OCI-LY7 (cell line): Measurements from ENCODE around the gene KIF26A. TPM values are rescaled to one million over a fixed set of nuclear protein-coding genes. Genes with fewer than 3 reads are reported as not detected.

Source experiments
- BruUV-seq: library from RNA; stranded (reverse); fragments of 400-500 nt; replicated peaks from 2 replicates; lab custom pipeline; 2021; lab: Mats Ljungman, UMichigan
- CTCF ChIA-PET: fragments of 300-600 bp; sonication (Branson Sonifier 250); formaldehyde crosslinking; loops from one replicate; lab custom pipeline; 2022; ENCODE audit warnings: antibody characterized with exemption; ENCODE audit not compliant: unreplicated experiment; lab: Charles Lee
- POLR2A ChIA-PET: fragments of 300-600 bp; sonication (Branson Sonifier 250); formaldehyde crosslinking; loops from one replicate; lab custom pipeline; 2022; ENCODE audit warnings: antibody characterized with exemption; lab: Charles Lee
- DNase-seq: peaks from one replicate; pipeline ENCODE4 v3.0.0-alpha.2; 2015; ENCODE audit warnings: low spot score
- H2AFZ ChIP-seq: fragments of 200-600 bp; sonication (generic), shearing (Covaris generic); 2 replicates; pipeline ENCODE4 v1.6.1; 2014; ENCODE audit warnings: mild to moderate bottlenecking, antibody characterized with exemption, low read length, moderate library complexity
- H3K27ac ChIP-seq: fragments of 200-600 bp; sonication (generic); 2 replicates; pipeline ENCODE4 v1.5.1; 2014; ENCODE audit warnings: mixed run types, low read depth, mild to moderate bottlenecking, moderate library complexity, low read length, inconsistent platforms; ENCODE audit not compliant: poor library complexity, severe bottlenecking
- H3K36me3 ChIP-seq: fragments of 200-600 bp; sonication (generic); 2 replicates; pipeline ENCODE4 v1.6.1; 2014; ENCODE audit warnings: mild to moderate bottlenecking, antibody characterized with exemption, low read length, moderate library complexity, mixed read lengths; ENCODE audit not compliant: insufficient read depth
- H3K4me1 ChIP-seq: fragments of 200-600 bp; sonication (generic); 2 replicates; pipeline ENCODE4 v1.5.1; 2014; ENCODE audit warnings: mild to moderate bottlenecking, low read length; ENCODE audit not compliant: insufficient read depth, poor library complexity, severe bottlenecking
- H3K4me2 ChIP-seq: fragments of 200-600 bp; sonication (generic); 2 replicates; pipeline ENCODE4 v1.6.1; 2014; ENCODE audit warnings: mild to moderate bottlenecking, low read length
- H3K4me3 ChIP-seq: fragments of 200-600 bp; sonication (generic); 2 replicates; pipeline ENCODE4 v1.5.1; 2014; ENCODE audit warnings: mild to moderate bottlenecking, low read depth, low read length; ENCODE audit not compliant: poor library complexity, severe bottlenecking
- H3K79me2 ChIP-seq: fragments of 200-600 bp; sonication (generic); 2 replicates; pipeline ENCODE4 v1.6.1; 2016; ENCODE audit warnings: low read depth, mild to moderate bottlenecking, low read length, moderate library complexity, mixed read lengths; ENCODE audit not compliant: insufficient read depth
- H3K9me2 ChIP-seq: fragments of 200-600 bp; sonication (generic); 2 replicates; pipeline ENCODE4 v1.6.1; 2016; ENCODE audit warnings: mild to moderate bottlenecking, low read length, mixed read lengths; ENCODE audit not compliant: insufficient read depth
- H3K9me3 ChIP-seq: fragments of 200-600 bp; sonication (generic); 2 replicates; pipeline ENCODE4 v1.6.1; 2014; ENCODE audit warnings: mild to moderate bottlenecking, mixed run types, low read length, mixed read lengths
- H4K20me1 ChIP-seq: fragments of 200-600 bp; sonication (generic); 2 replicates; pipeline ENCODE4 v1.6.1; 2014; ENCODE audit warnings: mild to moderate bottlenecking, antibody characterized with exemption, low read length, moderate library complexity, mixed read lengths; ENCODE audit not compliant: insufficient read depth
- EZH2phosphoT487 ChIP-seq: fragments of 200-600 bp; sonication (generic); IDR thresholded peaks from 2 replicates; pipeline ENCODE4 v1.6.1; 2018; ENCODE audit warnings: low read depth, borderline replicate concordance, mild to moderate bottlenecking, mixed run types, antibody characterized with exemption, low read length, moderate library complexity, mixed read lengths
- intact Hi-C: fragments of 100-400 bp; cut with micrococcal nuclease; formaldehyde crosslinking; loops from one replicate; pipeline ENCODE4 v1.10.0; 2022; ENCODE audit not compliant: unreplicated experiment
- total RNA-seq, 2 experiments: library from RNA; depleted of rRNA in 1 of 2; stranded (reverse); fragments of >200 nt in 1 of 2; shearing (Covaris generic) in 1 of 2; gene quantifications; 2 replicates each; pipeline ENCODE4 v1.2.3, GENCODE V29; 2014 to 2022
- TF ChIP-seq, protein P1 (sequence below): fragments of 200-600 bp; sonication (generic); conservative IDR thresholded peaks from 2 replicates; pipeline ENCODE4 v1.5.1; 2014; ENCODE audit warnings: mild to moderate bottlenecking, antibody characterized with exemption, low read length, moderate library complexity, mixed read lengths

KIF26A gene
- total RNA-seq, 2 experiments from 2014 or later = not detected

DNA sequence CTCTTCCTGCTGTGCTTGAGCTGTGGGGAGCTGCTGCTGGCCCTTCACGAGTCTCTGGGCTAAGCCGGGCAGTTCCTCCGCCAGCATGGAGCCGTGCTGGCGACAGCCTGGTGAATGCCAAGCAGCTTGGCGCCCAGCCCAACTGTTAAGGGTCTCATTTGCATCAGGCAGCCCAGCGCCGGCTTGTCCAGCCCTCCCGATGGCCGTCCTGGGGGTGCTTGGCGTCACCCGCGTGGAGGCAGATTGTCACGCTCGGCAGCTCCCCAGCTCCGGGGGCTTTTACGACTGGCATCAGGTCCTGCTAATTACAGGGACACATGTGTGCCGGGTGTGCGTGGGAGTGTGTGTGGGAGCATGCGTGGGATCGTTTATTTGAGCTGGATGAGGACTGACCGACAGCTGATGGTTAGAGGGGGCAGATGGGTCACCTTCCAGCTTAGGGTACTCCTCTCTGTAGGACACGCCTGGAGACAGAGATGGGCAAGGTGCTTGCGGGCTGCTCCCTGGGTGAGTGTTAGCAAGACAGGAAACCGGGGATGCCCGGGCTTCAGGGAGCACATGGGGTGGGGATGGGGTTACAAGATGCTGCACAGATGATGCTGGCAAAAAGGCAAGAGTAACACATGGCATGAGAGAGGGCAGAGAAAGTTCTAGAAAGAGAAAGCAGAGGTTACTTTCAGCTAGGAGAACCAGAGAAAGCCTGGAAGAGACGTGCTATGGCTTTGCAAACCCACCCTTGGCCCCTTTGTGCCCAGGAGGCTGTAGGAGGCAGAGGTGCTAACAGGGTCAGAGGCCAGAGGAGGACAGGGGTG, 64.1 kb downstream of the KIF26A start:
- no peak overlapping the region for H2AFZ ChIP-seq
- no peaks in the 10 kb centered on the region for H3K9me3 ChIP-seq
- DNase-seq = no peak
- no peaks in the 10 kb centered on the region for H3K36me3 ChIP-seq
- no peak overlapping the region for H3K27ac ChIP-seq
- TF ChIP-seq EZH2phosphoT487 = no peak
- H4K20me1 ChIP-seq = no peaks in the 10 kb centered on the region
- no TSS peak for BruUV-seq
- no peaks in the 10 kb centered on the region for H3K79me2 ChIP-seq
- no peak overlapping the region for H3K4me2 ChIP-seq
- H3K4me1 ChIP-seq = no peaks in the 10 kb centered on the region
- ChIA-PET POLR2A (no interaction called here), CTCF (no interaction called here)
- H3K4me3 ChIP-seq = no peak overlapping the region
- intact Hi-C loops = no loop called here
- no peaks in the 10 kb centered on the region for H3K9me2 ChIP-seq

DNA sequence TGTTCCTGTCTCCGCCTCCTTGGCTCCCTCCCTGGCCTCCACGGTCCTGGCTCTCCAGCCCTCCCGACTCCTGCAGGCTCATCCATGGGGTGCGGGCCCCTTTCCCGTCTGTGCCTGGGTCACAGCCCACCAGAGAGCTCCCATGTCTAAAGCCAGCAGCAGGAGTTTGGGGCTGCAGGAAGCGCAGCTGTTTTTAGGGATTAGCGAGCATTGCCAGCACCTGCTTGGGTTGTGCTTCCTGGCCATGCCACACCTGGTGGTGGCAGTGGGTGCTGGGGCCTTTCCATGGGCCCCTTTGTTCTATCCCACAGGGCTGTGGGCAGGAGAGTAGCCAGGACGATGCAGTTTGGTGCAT, 64.7 kb downstream of the KIF26A start:
- no peaks in the 10 kb centered on the region for H3K9me2 ChIP-seq
- DNase-seq = no peak
- H3K4me3 ChIP-seq = no peak overlapping the region
- H2AFZ ChIP-seq = no peak overlapping the region
- H3K4me2 ChIP-seq = no peak overlapping the region
- TF ChIP-seq EZH2phosphoT487 = no peak
- TF ChIP-seq, protein P1, sequence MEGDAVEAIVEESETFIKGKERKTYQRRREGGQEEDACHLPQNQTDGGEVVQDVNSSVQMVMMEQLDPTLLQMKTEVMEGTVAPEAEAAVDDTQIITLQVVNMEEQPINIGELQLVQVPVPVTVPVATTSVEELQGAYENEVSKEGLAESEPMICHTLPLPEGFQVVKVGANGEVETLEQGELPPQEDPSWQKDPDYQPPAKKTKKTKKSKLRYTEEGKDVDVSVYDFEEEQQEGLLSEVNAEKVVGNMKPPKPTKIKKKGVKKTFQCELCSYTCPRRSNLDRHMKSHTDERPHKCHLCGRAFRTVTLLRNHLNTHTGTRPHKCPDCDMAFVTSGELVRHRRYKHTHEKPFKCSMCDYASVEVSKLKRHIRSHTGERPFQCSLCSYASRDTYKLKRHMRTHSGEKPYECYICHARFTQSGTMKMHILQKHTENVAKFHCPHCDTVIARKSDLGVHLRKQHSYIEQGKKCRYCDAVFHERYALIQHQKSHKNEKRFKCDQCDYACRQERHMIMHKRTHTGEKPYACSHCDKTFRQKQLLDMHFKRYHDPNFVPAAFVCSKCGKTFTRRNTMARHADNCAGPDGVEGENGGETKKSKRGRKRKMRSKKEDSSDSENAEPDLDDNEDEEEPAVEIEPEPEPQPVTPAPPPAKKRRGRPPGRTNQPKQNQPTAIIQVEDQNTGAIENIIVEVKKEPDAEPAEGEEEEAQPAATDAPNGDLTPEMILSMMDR = no peak
- no peaks in the 10 kb centered on the region for H3K4me1 ChIP-seq
- no peaks in the 10 kb centered on the region for H3K9me3 ChIP-seq
- CTCF ChIA-PET = no interaction called here
- H3K79me2 ChIP-seq = no peaks in the 10 kb centered on the region
- H3K36me3 ChIP-seq = no peaks in the 10 kb centered on the region
- intact Hi-C loops = no loop called here
- no TSS peak for BruUV-seq
- no peak overlapping the region for H3K27ac ChIP-seq
- POLR2A ChIA-PET = no interaction called here
- H4K20me1 ChIP-seq = no peaks in the 10 kb centered on the region

DNA sequence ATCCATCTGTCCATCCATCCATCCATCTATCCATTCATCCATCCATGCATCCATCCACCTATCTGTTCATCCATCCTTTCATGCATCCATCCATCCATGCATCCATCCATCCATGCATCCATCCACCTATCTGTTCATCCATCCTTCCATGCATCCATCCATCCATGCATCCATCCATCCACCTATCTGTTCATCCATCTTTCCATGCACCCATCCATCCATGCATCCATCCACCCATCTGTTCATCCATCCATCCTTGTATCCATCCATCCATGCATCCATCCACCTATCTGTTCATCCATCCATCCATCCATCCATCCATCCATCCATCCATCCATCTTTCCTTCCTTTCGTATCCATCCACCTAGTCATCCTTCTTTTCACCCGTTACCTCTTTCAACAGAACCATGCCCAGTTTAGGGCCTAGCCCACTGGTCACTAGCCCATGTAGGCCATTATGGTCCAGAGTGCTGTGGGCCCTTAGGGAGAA, 66.3 kb downstream of the KIF26A start:
- Histone ChIP-seq H3K9me2 (no peaks in the 10 kb centered on the region), H3K4me1 (no peaks in the 10 kb centered on the region), H3K4me2 (no peak overlapping the region), H3K36me3 (no peaks in the 10 kb centered on the region), H3K79me2 (no peaks in the 10 kb centered on the region), H3K9me3 (no peaks in the 10 kb centered on the region), H2AFZ (no peak overlapping the region), H3K4me3 (no peak overlapping the region), H3K27ac (no peak overlapping the region), H4K20me1 (no peaks in the 10 kb centered on the region)
- ChIA-PET CTCF (no interaction called here), POLR2A (no interaction called here)
- TF ChIP-seq, protein P1 = no peak
- TF ChIP-seq EZH2phosphoT487 = no peak
- DNase-seq = no peak
- intact Hi-C loops = no loop called here
- BruUV-seq = no TSS peak
